GM12878 (cell line): ENCODE data around the gene EDNRB. TPM values are rescaled to one million over a fixed set of nuclear protein-coding genes. Genes with fewer than 3 reads are reported as not detected.

Experiments used
- ATAC-seq: fragments of 200-7000 bp; cut with Tn5 transposase; 3 replicates; pipeline ENCODE4 v1.9.1; 2020; ENCODE audit warnings: mild to moderate bottlenecking, moderate library complexity
- BruUV-seq: library from RNA; stranded (reverse); fragments of 400-500 nt; replicated peaks from 2 replicates; lab custom pipeline; 2021; lab: Mats Ljungman, UMichigan
- CTCF ChIA-PET: fragments of 300-600 bp; sonication (Branson Sonifier 250); formaldehyde crosslinking; extraction: SDS; loops from one replicate; lab custom pipeline; 2021; ENCODE audit warnings: inconsistent platforms; lab: Yijun Ruan, JAX
- POLR2A ChIA-PET: fragments of 350-600 bp; formaldehyde crosslinking; extraction: SDS; loops from one replicate; lab custom pipeline; 2021; ENCODE audit warnings: inconsistent platforms; lab: Charles Lee
- RAD21 ChIA-PET: fragments of 300-600 bp; sonication (Branson Sonifier 250); formaldehyde crosslinking; loops from one replicate; lab custom pipeline; 2023; ENCODE audit warnings: antibody characterized with exemption; ENCODE audit not compliant: unreplicated experiment; lab: Charles Lee
- SMC1A ChIA-PET: fragments of 300-600 bp; sonication (Branson Sonifier 250); formaldehyde crosslinking; loops from one replicate; lab custom pipeline; 2023; ENCODE audit not compliant: unreplicated experiment, uncharacterized antibody; lab: Charles Lee
- DNase-seq: peaks from one replicate; pipeline ENCODE4 v3.0.0-alpha.2; 2011; ENCODE audit warnings: low read depth, low spot score
- FAIRE-seq: peaks from 3 replicates; lab custom pipeline; 2011; peaks lifted over from hg19 to GRCh38; lab: Jason Lieb, UNC
- H2AFZ ChIP-seq: 2 replicates; pipeline ENCODE4 v1.6.0; 2011; ENCODE audit warnings: low read depth, low read length, control low read depth; ENCODE audit not compliant: control insufficient read depth
- H3K27ac ChIP-seq: 2 replicates; pipeline ENCODE4 v1.5.1; 2011; ENCODE audit warnings: control low read depth; ENCODE audit not compliant: control insufficient read depth, insufficient read depth
- H3K27me3 ChIP-seq, 2 experiments: replicated peaks in 1 of 2; 2 replicates each; pipeline versions ENCODE4 v1.6.0 to v1.6.1; 2011; ENCODE audit warnings: low read length in 1 of 2; ENCODE audit not compliant: control insufficient read depth in 2 of 2, insufficient read depth in 2 of 2
- H3K36me3 ChIP-seq, 2 experiments: 2 replicates each; pipeline ENCODE4 v1.5.1; 2011; ENCODE audit warnings: low read length in 1 of 2; ENCODE audit not compliant: control insufficient read depth in 2 of 2, insufficient read depth in 2 of 2
- H3K4me1 ChIP-seq: 2 replicates; pipeline ENCODE4 v1.6.1; 2011; ENCODE audit warnings: mild to moderate bottlenecking, low read length, moderate library complexity, mixed read lengths; ENCODE audit not compliant: control insufficient read depth, insufficient read depth
- H3K4me2 ChIP-seq: 2 replicates; pipeline ENCODE4 v1.6.0; 2011; ENCODE audit warnings: control low read depth; ENCODE audit not compliant: control insufficient read depth, insufficient read depth
- H3K4me3 ChIP-seq: fragments of 200-600 bp; sonication (generic); 2 replicates; pipeline ENCODE4 v1.5.1; 2016
- H3K79me2 ChIP-seq: 2 replicates; pipeline ENCODE4 v1.6.0; 2011; ENCODE audit warnings: low read length; ENCODE audit not compliant: control insufficient read depth, insufficient read depth
- H3K9ac ChIP-seq: 2 replicates; pipeline ENCODE4 v1.8.0; 2011; ENCODE audit warnings: low read length, control low read depth, mixed read lengths; ENCODE audit not compliant: control insufficient read depth, insufficient read depth
- H3K9me3 ChIP-seq: replicated peaks from 3 replicates; pipeline ENCODE4 v1.5.1; 2011; ENCODE audit warnings: mild to moderate bottlenecking, low read length; ENCODE audit not compliant: control insufficient read depth, insufficient read depth
- H4K20me1 ChIP-seq: 2 replicates; pipeline ENCODE4 v1.6.0; 2011; ENCODE audit not compliant: control insufficient read depth, insufficient read depth
- EZH2 ChIP-seq: IDR thresholded peaks from 2 replicates; pipeline ENCODE4 v1.6.1; 2012; ENCODE audit warnings: low read depth, mild to moderate bottlenecking, control low read depth, inconsistent platforms, low read length, borderline replicate concordance; ENCODE audit not compliant: control insufficient read depth
- FOXM1 ChIP-seq: IDR thresholded peaks from 2 replicates; pipeline ENCODE4 v1.6.1; 2012; ENCODE audit warnings: low read depth, mild to moderate bottlenecking, inconsistent platforms, low read length, moderate library complexity
- HDAC2 ChIP-seq: fragments of 200-600 bp; sonication (generic); IDR thresholded peaks from 2 replicates; pipeline ENCODE4 v1.6.1; 2017
- IRF4 ChIP-seq: IDR thresholded peaks from 2 replicates; pipeline ENCODE4 v1.6.1; 2011; ENCODE audit warnings: low read depth, low read length
- KAT2A ChIP-seq: conservative IDR thresholded peaks from 2 replicates; pipeline ENCODE4 v1.6.1; 2011; ENCODE audit warnings: low read depth, low read length; ENCODE audit not compliant: control insufficient read depth
- MEF2B ChIP-seq: fragments of 450-650 bp; IDR thresholded peaks from 2 replicates; pipeline ENCODE4 v1.6.1; 2018; ENCODE audit warnings: mild to moderate bottlenecking, moderate library complexity; ENCODE audit not compliant: partially characterized antibody, poor library complexity, severe bottlenecking
- NFYB ChIP-seq: IDR thresholded peaks from 2 replicates; pipeline ENCODE4 v1.6.1; 2011; ENCODE audit warnings: low read depth, mild to moderate bottlenecking, low read length, improper control_type of control experiment, moderate library complexity; ENCODE audit not compliant: insufficient read depth
- NR2C1 ChIP-seq: fragments of 450-650 bp; IDR thresholded peaks from 2 replicates; pipeline ENCODE4 v1.6.1; 2017; ENCODE audit warnings: antibody characterized with exemption, mild to moderate bottlenecking, moderate library complexity
- SMARCA5 ChIP-seq: fragments of 450-650 bp; IDR thresholded peaks from 2 replicates; pipeline ENCODE4 v1.6.1; 2017; ENCODE audit warnings: mild to moderate bottlenecking
- SPI1 ChIP-seq: IDR thresholded peaks from 2 replicates; pipeline ENCODE4 v1.6.1; 2011; ENCODE audit warnings: low read depth, mild to moderate bottlenecking, low read length, moderate library complexity, borderline replicate concordance; ENCODE audit not compliant: insufficient read depth
- STAT1 ChIP-seq: fragments of 450-650 bp; conservative IDR thresholded peaks from 2 replicates; pipeline ENCODE4 v1.6.1; 2014; ENCODE audit warnings: antibody characterized with exemption, mild to moderate bottlenecking
- TBL1XR1 ChIP-seq: IDR thresholded peaks from 2 replicates; pipeline ENCODE4 v1.6.1; 2012; ENCODE audit warnings: low read depth, low read length, improper control_type of control experiment
- TCF7 ChIP-seq: IDR thresholded peaks from 2 replicates; pipeline ENCODE4 v1.6.1; 2014; ENCODE audit warnings: antibody characterized with exemption, borderline replicate concordance
- WGBS: methylation state at CpG from one replicate; pipeline ENCODE4 v1.1.6; 2016; ENCODE audit warnings: low lambda C conversion rate; ENCODE audit not compliant: insufficient replicate concordance, insufficient coverage; ENCODE audit errors: missing lambda C conversion rate; 5-methylcytosine and 5-hydroxymethylcytosine counted together
- in situ Hi-C: fragments of 300-500 bp; cut with MboI; formaldehyde crosslinking; loops from 9 replicates; pipeline ENCODE4 v1.14.3; 2018; ENCODE audit warnings: mixed read lengths
- intact Hi-C: fragments of 100-400 bp; cut with micrococcal nuclease; formaldehyde crosslinking; loops from one replicate; pipeline ENCODE4 v1.14.2; 2022; ENCODE audit not compliant: unreplicated experiment
- polyA plus RNA-seq, 11 experiments: library from polyadenylated mRNA; depleted of rRNA in 4 of 11; unstranded in 6 of 11; stranded (reverse) in 5 of 11; fragments of >200 nt; fragmentation: Nextera tagmentation in 4 of 11; fragmentation: Illumina TruSeq in 1 of 11; extraction: Ambion mirVana in 4 of 11; extraction: Trizol in 1 of 11; gene quantifications; 1 replicate in 1 of 11; 2 replicates in 10 of 11; pipeline versions ENCODE4 v1.2.1 to v1.2.3, GENCODE V29; 2011 to 2016; ENCODE audit warnings: inconsistent platforms in 2 of 11, missing spikeins in 2 of 11, low read depth in 1 of 11
- total RNA-seq, 4 experiments: library from RNA; depleted of rRNA in 3 of 4; stranded (reverse); fragments of >200 nt in 3 of 4; fragmentation: Illumina TruSeq in 1 of 4; extraction: Trizol in 1 of 4; gene quantifications; 2 replicates each; pipeline versions ENCODE4 v1.2.1 to v1.2.3, GENCODE V29; 2013 to 2021
- TF ChIP-seq, protein P1 (sequence below): fragments of 150-350 bp; IDR thresholded peaks from 2 replicates; pipeline ENCODE4 v1.6.1; 2014; ENCODE audit warnings: mild to moderate bottlenecking, low read depth, low read length
- TF ChIP-seq, protein P2 (sequence below): IDR thresholded peaks from 2 replicates; pipeline ENCODE4 v1.6.1; 2012; ENCODE audit warnings: low read depth, low read length, improper control_type of control experiment
- TF ChIP-seq, protein P3 (sequence below): IDR thresholded peaks from 2 replicates; pipeline ENCODE4 v1.6.1; 2011; ENCODE audit warnings: low read depth, mild to moderate bottlenecking, low read length, moderate library complexity, borderline replicate concordance; ENCODE audit errors: extremely low read depth
- TF ChIP-seq, protein P4 (sequence below): fragments of 450-650 bp; IDR thresholded peaks from 2 replicates; pipeline ENCODE4 v1.6.1; 2017; ENCODE audit warnings: borderline replicate concordance
- TF ChIP-seq, protein P5 (sequence below): fragments of 450-650 bp; IDR thresholded peaks from 2 replicates; pipeline ENCODE4 v1.6.1; 2017; ENCODE audit warnings: low read depth, mild to moderate bottlenecking, moderate library complexity

EDNRB gene
- total and polyA plus RNA-seq, 10 of the 15 experiments (the other 5 are each of a cell fraction or from before 2014, with no cell fraction given), result not detected

DNA sequence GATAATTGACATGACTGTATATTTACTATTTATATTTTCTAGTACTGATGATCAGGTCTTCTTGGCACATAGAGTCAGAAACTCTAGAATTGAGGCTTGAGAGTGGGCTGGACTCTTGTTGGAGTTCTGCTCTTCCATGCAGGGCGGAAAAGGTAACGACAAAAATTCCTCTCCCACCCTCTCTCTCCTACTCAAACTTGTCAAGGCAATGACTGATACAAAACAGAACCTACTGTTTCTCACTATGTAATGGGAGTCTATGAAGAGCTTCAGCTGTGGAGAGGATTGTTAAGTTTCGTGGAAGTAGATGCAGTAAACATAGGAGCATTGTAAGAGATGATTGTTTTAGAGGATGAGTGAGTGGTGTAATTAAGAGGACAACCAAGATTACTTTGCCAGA is 8.8 kb downstream of the EDNRB start (continued):
- TF ChIP-seq, protein P1, sequence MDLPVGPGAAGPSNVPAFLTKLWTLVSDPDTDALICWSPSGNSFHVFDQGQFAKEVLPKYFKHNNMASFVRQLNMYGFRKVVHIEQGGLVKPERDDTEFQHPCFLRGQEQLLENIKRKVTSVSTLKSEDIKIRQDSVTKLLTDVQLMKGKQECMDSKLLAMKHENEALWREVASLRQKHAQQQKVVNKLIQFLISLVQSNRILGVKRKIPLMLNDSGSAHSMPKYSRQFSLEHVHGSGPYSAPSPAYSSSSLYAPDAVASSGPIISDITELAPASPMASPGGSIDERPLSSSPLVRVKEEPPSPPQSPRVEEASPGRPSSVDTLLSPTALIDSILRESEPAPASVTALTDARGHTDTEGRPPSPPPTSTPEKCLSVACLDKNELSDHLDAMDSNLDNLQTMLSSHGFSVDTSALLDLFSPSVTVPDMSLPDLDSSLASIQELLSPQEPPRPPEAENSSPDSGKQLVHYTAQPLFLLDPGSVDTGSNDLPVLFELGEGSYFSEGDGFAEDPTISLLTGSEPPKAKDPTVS, result no peak
- TF ChIP-seq, protein P2, sequence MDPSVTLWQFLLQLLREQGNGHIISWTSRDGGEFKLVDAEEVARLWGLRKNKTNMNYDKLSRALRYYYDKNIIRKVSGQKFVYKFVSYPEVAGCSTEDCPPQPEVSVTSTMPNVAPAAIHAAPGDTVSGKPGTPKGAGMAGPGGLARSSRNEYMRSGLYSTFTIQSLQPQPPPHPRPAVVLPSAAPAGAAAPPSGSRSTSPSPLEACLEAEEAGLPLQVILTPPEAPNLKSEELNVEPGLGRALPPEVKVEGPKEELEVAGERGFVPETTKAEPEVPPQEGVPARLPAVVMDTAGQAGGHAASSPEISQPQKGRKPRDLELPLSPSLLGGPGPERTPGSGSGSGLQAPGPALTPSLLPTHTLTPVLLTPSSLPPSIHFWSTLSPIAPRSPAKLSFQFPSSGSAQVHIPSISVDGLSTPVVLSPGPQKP, result no peak
- TF ChIP-seq, protein P3, sequence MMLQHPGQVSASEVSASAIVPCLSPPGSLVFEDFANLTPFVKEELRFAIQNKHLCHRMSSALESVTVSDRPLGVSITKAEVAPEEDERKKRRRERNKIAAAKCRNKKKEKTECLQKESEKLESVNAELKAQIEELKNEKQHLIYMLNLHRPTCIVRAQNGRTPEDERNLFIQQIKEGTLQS, result no peak
- TF ChIP-seq FOXM1 (no peak), SMARCA5 (no peak), MEF2B (no peak)

DNA sequence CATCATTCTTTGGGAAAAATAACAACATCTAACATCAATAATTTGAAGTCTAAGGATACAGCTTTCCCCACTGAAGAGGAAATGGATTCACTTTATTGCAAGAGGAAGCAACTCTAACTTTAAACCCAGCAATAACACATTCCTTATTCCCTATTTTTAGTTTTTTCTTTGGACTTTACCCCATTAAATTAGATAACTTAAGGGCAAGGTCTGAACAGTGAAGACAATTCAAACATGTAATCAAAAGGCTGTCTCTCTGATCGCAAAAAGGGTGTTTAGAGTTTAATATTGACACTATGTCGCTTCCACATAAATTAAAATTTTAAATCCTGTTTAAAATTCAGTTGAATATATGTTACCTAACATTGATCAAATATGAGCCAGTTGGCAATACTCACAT is 10.1 kb downstream of the EDNRB start:
- no TSS peak for BruUV-seq
- FAIRE-seq, result no peak
- 89% methylated on average over 2 of the region's 2 CpGs for WGBS
- no peak for TF ChIP-seq SMARCA5
- TF ChIP-seq TBL1XR1, result no peak
- TF ChIP-seq, protein P4, sequence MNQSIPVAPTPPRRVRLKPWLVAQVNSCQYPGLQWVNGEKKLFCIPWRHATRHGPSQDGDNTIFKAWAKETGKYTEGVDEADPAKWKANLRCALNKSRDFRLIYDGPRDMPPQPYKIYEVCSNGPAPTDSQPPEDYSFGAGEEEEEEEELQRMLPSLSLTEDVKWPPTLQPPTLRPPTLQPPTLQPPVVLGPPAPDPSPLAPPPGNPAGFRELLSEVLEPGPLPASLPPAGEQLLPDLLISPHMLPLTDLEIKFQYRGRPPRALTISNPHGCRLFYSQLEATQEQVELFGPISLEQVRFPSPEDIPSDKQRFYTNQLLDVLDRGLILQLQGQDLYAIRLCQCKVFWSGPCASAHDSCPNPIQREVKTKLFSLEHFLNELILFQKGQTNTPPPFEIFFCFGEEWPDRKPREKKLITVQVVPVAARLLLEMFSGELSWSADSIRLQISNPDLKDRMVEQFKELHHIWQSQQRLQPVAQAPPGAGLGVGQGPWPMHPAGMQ, result no peak
- TF ChIP-seq NR2C1, result no peak
- no peak for TF ChIP-seq STAT1
- no peak for TF ChIP-seq TCF7
- TF ChIP-seq NFYB, result no peak
- TF ChIP-seq HDAC2, result no peak
- no peak for TF ChIP-seq SPI1
- no peak for TF ChIP-seq EZH2
- no peak for TF ChIP-seq IRF4
- TF ChIP-seq KAT2A, result no peak
- TF ChIP-seq, protein P5, sequence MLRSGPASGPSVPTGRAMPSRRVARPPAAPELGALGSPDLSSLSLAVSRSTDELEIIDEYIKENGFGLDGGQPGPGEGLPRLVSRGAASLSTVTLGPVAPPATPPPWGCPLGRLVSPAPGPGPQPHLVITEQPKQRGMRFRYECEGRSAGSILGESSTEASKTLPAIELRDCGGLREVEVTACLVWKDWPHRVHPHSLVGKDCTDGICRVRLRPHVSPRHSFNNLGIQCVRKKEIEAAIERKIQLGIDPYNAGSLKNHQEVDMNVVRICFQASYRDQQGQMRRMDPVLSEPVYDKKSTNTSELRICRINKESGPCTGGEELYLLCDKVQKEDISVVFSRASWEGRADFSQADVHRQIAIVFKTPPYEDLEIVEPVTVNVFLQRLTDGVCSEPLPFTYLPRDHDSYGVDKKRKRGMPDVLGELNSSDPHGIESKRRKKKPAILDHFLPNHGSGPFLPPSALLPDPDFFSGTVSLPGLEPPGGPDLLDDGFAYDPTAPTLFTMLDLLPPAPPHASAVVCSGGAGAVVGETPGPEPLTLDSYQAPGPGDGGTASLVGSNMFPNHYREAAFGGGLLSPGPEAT, result no peak

More for the DNA sequence above, 10.1 kb downstream of the EDNRB start:
- Histone ChIP-seq H3K4me3 (no peak overlapping the region), H3K36me3 (no peaks in the 10 kb centered on the region), H3K4me1 (no peaks in the 10 kb centered on the region), H3K9ac (no peak overlapping the region), H4K20me1 (no peaks in the 10 kb centered on the region), H3K4me2 (no peak overlapping the region), H2AFZ (no peak overlapping the region), H3K27ac (no peak overlapping the region), H3K79me2 (no peaks in the 10 kb centered on the region), H3K27me3 (no peaks in the 10 kb centered on the region), H3K9me3 (no peaks in the 10 kb centered on the region)
- RAD21 ChIA-PET, result no interaction called here
- POLR2A ChIA-PET, result no interaction called here
- in situ Hi-C loops, result no loop called here
- CTCF ChIA-PET, result interaction anchor here (0.7 to 1.9 kb wide), 2 partner anchors 31 to 213 kb away, joined by 4 to 5 read pairs; no protein-coding TSS in a partner anchor
- DNase-seq (no peak), ATAC-seq (no peak)
- SMC1A ChIA-PET, result interaction anchor here (0.7 to 1.8 kb wide), 3 partner anchors 9 to 213 kb away, joined by 3 to 4 read pairs (median 4); no protein-coding TSS in a partner anchor
- intact Hi-C loops, result no loop called here
